H9 (cell line): ENCODE measurements around the gene SPACA5B. TPM values are rescaled to one million over a fixed set of nuclear protein-coding genes. Genes with fewer than 3 reads are reported as not detected.

ENCODE experiments used
- DNase-seq: peaks from one replicate; pipeline ENCODE4 v3.0.0-alpha.2; 2017
- H2AFZ ChIP-seq: one replicate; pipeline ENCODE4 v1.6.1; 2013; ENCODE audit warnings: mild to moderate bottlenecking, low read length, control low read depth, moderate library complexity
- H2AK5ac ChIP-seq: 2 replicates; pipeline ENCODE4 v1.6.1; 2013; ENCODE audit warnings: low read length, control low read depth, mixed read lengths; ENCODE audit not compliant: insufficient read length
- H2BK120ac ChIP-seq: one replicate; pipeline ENCODE4 v1.6.1; 2013; ENCODE audit warnings: low read depth, mild to moderate bottlenecking, low read length, control low read depth, inconsistent platforms; ENCODE audit not compliant: poor library complexity, severe bottlenecking
- H2BK12ac ChIP-seq: 2 replicates; pipeline ENCODE4 v1.6.1; 2013; ENCODE audit warnings: low read length, control low read depth, mixed read lengths, low read depth; ENCODE audit not compliant: insufficient read length
- H2BK15ac ChIP-seq: 2 replicates; pipeline ENCODE4 v1.6.1; 2013; ENCODE audit warnings: low read depth, low read length, control low read depth
- H2BK20ac ChIP-seq: one replicate; pipeline ENCODE4 v1.6.1; 2013; ENCODE audit warnings: low read depth, mild to moderate bottlenecking, low read length, control low read depth, inconsistent platforms; ENCODE audit not compliant: poor library complexity, severe bottlenecking
- H2BK5ac ChIP-seq: 2 replicates; pipeline ENCODE4 v1.6.1; 2013; ENCODE audit warnings: low read length, control low read depth, mixed read lengths; ENCODE audit not compliant: insufficient read length
- H3K14ac ChIP-seq: 2 replicates; pipeline ENCODE4 v1.6.1; 2013; ENCODE audit warnings: low read length, control low read depth; ENCODE audit not compliant: insufficient read depth
- H3K18ac ChIP-seq: 2 replicates; pipeline ENCODE4 v1.6.1; 2013; ENCODE audit warnings: low read depth, mild to moderate bottlenecking, mixed read lengths, low read length, control low read depth; ENCODE audit not compliant: insufficient read length
- H3K23ac ChIP-seq: 2 replicates; pipeline ENCODE4 v1.6.1; 2013; ENCODE audit warnings: low read length, control low read depth, mixed read lengths, low read depth; ENCODE audit not compliant: insufficient read length
- H3K23me2 ChIP-seq: 2 replicates; pipeline ENCODE4 v1.6.1; 2013; ENCODE audit warnings: low read depth, mild to moderate bottlenecking, mixed read lengths, low read length, control low read depth; ENCODE audit not compliant: insufficient read length, poor library complexity, severe bottlenecking
- H3K27ac ChIP-seq: 2 replicates; pipeline ENCODE4 v1.5.1; 2013; ENCODE audit warnings: low read length, control low read depth, mixed read lengths, low read depth; ENCODE audit not compliant: insufficient read length
- H3K27me3 ChIP-seq: 2 replicates; pipeline ENCODE4 v1.6.1; 2013; ENCODE audit warnings: low read length, control low read depth, inconsistent platforms; ENCODE audit not compliant: insufficient read depth
- H3K4ac ChIP-seq: 2 replicates; pipeline ENCODE4 v1.6.1; 2013; ENCODE audit warnings: low read depth, mild to moderate bottlenecking, control low read depth, inconsistent platforms, low read length, moderate library complexity
- H3K4me1 ChIP-seq: 2 replicates; pipeline ENCODE4 v1.6.1; 2013; ENCODE audit warnings: low read length, control low read depth, inconsistent platforms; ENCODE audit not compliant: insufficient read depth
- H3K4me2 ChIP-seq: 2 replicates; pipeline ENCODE4 v1.6.1; 2013; ENCODE audit warnings: low read length, control low read depth, mixed read lengths; ENCODE audit not compliant: insufficient read length, insufficient read depth
- H3K56ac ChIP-seq: 2 replicates; pipeline ENCODE4 v1.6.1; 2013; ENCODE audit warnings: low read depth, mild to moderate bottlenecking, mixed read lengths, low read length, control low read depth; ENCODE audit not compliant: insufficient read length
- H3K79me1 ChIP-seq: 2 replicates; pipeline ENCODE4 v1.6.1; 2013; ENCODE audit warnings: low read depth, mild to moderate bottlenecking, moderate library complexity, low read length, control low read depth, inconsistent platforms; ENCODE audit not compliant: insufficient read depth, poor library complexity, severe bottlenecking
- H3K79me2 ChIP-seq: 2 replicates; pipeline ENCODE4 v1.6.1; 2013; ENCODE audit warnings: low read length, control low read depth, inconsistent platforms; ENCODE audit not compliant: insufficient read depth
- H3K9ac ChIP-seq: 2 replicates; pipeline ENCODE4 v1.6.1; 2013; ENCODE audit warnings: low read length, control low read depth, mixed read lengths; ENCODE audit not compliant: insufficient read length; ENCODE audit errors: extremely low read depth
- H3K9me3 ChIP-seq: one replicate; pipeline ENCODE4 v1.6.1; 2013; ENCODE audit warnings: low read depth, low read length, inconsistent platforms; ENCODE audit not compliant: control insufficient read depth
- H3T11ph ChIP-seq: one replicate; pipeline ENCODE4 v1.6.1; 2013; ENCODE audit warnings: mild to moderate bottlenecking, low read length, control low read depth, inconsistent platforms
- H4K20me1 ChIP-seq: one replicate; pipeline ENCODE4 v1.6.1; 2013; ENCODE audit not compliant: control insufficient read depth, insufficient read length, insufficient read depth
- H4K5ac ChIP-seq: 2 replicates; pipeline ENCODE4 v1.6.1; 2013; ENCODE audit warnings: low read depth, mild to moderate bottlenecking, mixed read lengths, low read length, control low read depth; ENCODE audit not compliant: insufficient read length
- H4K8ac ChIP-seq: replicated peaks from 2 replicates; pipeline ENCODE4 v1.6.1; 2013; ENCODE audit warnings: low read length, control low read depth, mixed read lengths, low read depth; ENCODE audit not compliant: insufficient read length
- H4K91ac ChIP-seq: 2 replicates; pipeline ENCODE4 v1.6.1; 2013; ENCODE audit warnings: low read depth, mild to moderate bottlenecking, moderate library complexity, mixed read lengths, low read length, control low read depth; ENCODE audit not compliant: insufficient read length
- H3K27ac Mint-ChIP-seq, 3 experiments: 2 replicates in 2 of 3; 3 replicates in 1 of 3; pipeline ENCODE4 v1.8.0; 2020 to 2021; ENCODE audit warnings: mixed read lengths in 3 of 3, mild to moderate bottlenecking in 1 of 3, moderate library complexity in 1 of 3
- H3K27me3 Mint-ChIP-seq: 2 replicates; pipeline ENCODE4 v1.8.0; 2021; ENCODE audit warnings: low read depth, mild to moderate bottlenecking, moderate library complexity, mixed read lengths
- H3K36me3 Mint-ChIP-seq, 3 experiments: 2 replicates in 2 of 3; 3 replicates in 1 of 3; pipeline ENCODE4 v1.8.0; 2020 to 2021; ENCODE audit warnings: low read depth in 3 of 3, mixed read lengths in 3 of 3; ENCODE audit not compliant: insufficient read depth in 1 of 3
- H3K4me1 Mint-ChIP-seq, 2 experiments: 2 replicates each; pipeline ENCODE4 v1.8.0; 2020; ENCODE audit warnings: mixed read lengths in 2 of 2
- H3K4me3 Mint-ChIP-seq, 2 experiments: 2 replicates in 1 of 2; 3 replicates in 1 of 2; pipeline ENCODE4 v1.8.0; 2020 to 2021; ENCODE audit warnings: mild to moderate bottlenecking in 2 of 2, mixed read lengths in 2 of 2, moderate library complexity in 1 of 2
- H3K9me3 Mint-ChIP-seq, 2 experiments: 2 replicates in 1 of 2; 3 replicates in 1 of 2; pipeline ENCODE4 v1.8.0; 2020; ENCODE audit warnings: mild to moderate bottlenecking in 2 of 2, mixed read lengths in 2 of 2, moderate library complexity in 1 of 2
- CTCF ChIP-seq: fragments of 200-600 bp; sonication (generic); conservative IDR thresholded peaks from 3 replicates; pipeline ENCODE4 v1.8.0; 2021; ENCODE audit warnings: antibody characterized with exemption, mild to moderate bottlenecking
- whole genome bisulfite sequencing: extraction: QIAGEN DNeasy Blood & Tissue Kit; methylation state at CpG from one replicate; pipeline ENCODE4 v1.1.7; 2013; ENCODE audit warnings: missing lambda C conversion rate, low lambda C conversion rate, mixed read lengths; ENCODE audit not compliant: insufficient read length; ENCODE audit errors: extremely low coverage; 5-methylcytosine and 5-hydroxymethylcytosine counted together
- total RNA-seq: library from RNA; stranded (reverse); gene quantifications from 2 replicates; pipeline ENCODE4 v1.2.1, GENCODE V29; 2021

The SPACA5B gene
- total RNA-seq, 1 experiment from 2014 or later: not detected

- H2BK5ac ChIP-seq: no peak overlapping the region
- H3K4me1 ChIP-seq: no peaks in the 10 kb centered on the region
- H3K4me1 Mint-ChIP-seq: no peaks in the 10 kb centered on the region
- no peak overlapping the region for H4K91ac ChIP-seq
- H3K4ac ChIP-seq: no peak overlapping the region
- no peak overlapping the region for H2BK12ac ChIP-seq
- TF ChIP-seq CTCF: no peak
- no peak overlapping the region for H3K56ac ChIP-seq
- peaks cover 0 to 7% (median 6%) of the 10 kb centered on the region in 3 experiments; a peak in 4 of 7 replicates for H3K36me3 Mint-ChIP-seq
- no peaks in the 10 kb centered on the region for H3K79me2 ChIP-seq
- no peaks in the 10 kb centered on the region for H3K27me3 ChIP-seq
- no peak overlapping the region for H3K18ac ChIP-seq
- H3K4me3 Mint-ChIP-seq: no peak overlapping the region
- H3T11ph ChIP-seq: no peak overlapping the region
- DNase-seq: no peak
- H4K8ac ChIP-seq: no peak overlapping the region
- H3K23me2 ChIP-seq: no peaks in the 10 kb centered on the region
- H3K14ac ChIP-seq: no peak overlapping the region
- H3K27ac Mint-ChIP-seq: no peak overlapping the region; a peak in 1 of 7 replicates
- H3K4me2 ChIP-seq: no peak overlapping the region
- H3K9me3 Mint-ChIP-seq: peaks cover 61 to 71% of the 10 kb centered on the region in 2 experiments
- no peak overlapping the region for H2AK5ac ChIP-seq
- no CpG with 5 or more reads among the region's 2 CpGs for WGBS
- H3K79me1 ChIP-seq: no peaks in the 10 kb centered on the region
- H4K5ac ChIP-seq: no peak overlapping the region
- H2AFZ ChIP-seq: no peak overlapping the region
- H3K27me3 Mint-ChIP-seq: peaks cover 14% of the 10 kb centered on the region
- H3K9me3 ChIP-seq: peaks cover 8% of the 10 kb centered on the region
- H3K23ac ChIP-seq: no peak overlapping the region
- H2BK120ac ChIP-seq: no peak overlapping the region
- H3K27ac ChIP-seq: no peak overlapping the region
- no peak overlapping the region for H2BK15ac ChIP-seq
- no peaks in the 10 kb centered on the region for H4K20me1 ChIP-seq
- H2BK20ac ChIP-seq: no peak overlapping the region
- no peak overlapping the region for H3K9ac ChIP-seq
These were observed 24.4 kb downstream of the SPACA5B start for GRCh38 chrX:48154796-48155195.
